GM21737 (cell line): ENCODE data around the gene FAM111B.

ENCODE experiments used
- ATAC-seq: cut with Tn5 transposase; IDR thresholded peaks from one replicate; pipeline ENCODE4 v1.9.1; 2021; ENCODE audit warnings: mild to moderate bottlenecking, moderate library complexity; ENCODE audit not compliant: unreplicated experiment

FAM111B gene

DNA sequence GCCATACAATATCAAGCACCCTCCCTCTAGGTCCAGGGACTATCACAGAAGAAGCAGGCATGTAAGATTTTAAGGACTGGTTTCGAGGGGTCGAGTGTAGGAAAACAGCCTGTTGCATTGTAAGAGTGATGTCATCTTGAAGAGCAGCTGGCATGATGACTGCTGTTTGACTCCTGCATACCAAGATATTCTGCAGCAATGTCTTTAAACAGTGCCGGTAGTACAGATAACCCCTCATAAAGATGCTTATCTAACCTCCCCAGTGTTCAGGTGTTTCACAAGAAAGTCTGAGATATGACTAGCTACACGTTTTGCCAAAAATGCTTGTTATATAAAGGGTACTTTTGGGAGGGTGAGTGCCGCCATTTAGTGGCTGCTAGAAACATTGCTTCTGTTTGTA lies 47.6 kb downstream of the FAM111B start:
- no peak for ATAC-seq

DNA sequence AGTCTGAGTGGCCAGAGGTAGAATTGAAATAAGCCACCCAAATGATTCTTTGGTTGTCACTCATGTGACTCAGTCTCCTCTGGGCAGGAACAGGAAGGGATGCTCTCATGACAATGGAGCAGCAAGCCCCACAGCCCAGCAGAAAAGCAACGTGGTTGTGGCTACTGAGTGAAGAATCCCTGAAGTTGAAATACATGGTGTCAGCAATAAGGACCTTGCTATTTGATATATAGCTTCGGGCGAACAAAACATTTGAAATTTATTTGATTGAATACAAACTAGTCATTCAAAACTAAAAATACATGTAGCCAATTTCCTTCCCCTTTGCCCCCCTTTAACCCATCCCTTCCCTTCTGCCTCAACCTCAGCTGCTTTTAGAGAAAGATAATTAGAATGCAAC lies 50.4 kb downstream of the FAM111B start:
- ATAC-seq: no peak

DNA sequence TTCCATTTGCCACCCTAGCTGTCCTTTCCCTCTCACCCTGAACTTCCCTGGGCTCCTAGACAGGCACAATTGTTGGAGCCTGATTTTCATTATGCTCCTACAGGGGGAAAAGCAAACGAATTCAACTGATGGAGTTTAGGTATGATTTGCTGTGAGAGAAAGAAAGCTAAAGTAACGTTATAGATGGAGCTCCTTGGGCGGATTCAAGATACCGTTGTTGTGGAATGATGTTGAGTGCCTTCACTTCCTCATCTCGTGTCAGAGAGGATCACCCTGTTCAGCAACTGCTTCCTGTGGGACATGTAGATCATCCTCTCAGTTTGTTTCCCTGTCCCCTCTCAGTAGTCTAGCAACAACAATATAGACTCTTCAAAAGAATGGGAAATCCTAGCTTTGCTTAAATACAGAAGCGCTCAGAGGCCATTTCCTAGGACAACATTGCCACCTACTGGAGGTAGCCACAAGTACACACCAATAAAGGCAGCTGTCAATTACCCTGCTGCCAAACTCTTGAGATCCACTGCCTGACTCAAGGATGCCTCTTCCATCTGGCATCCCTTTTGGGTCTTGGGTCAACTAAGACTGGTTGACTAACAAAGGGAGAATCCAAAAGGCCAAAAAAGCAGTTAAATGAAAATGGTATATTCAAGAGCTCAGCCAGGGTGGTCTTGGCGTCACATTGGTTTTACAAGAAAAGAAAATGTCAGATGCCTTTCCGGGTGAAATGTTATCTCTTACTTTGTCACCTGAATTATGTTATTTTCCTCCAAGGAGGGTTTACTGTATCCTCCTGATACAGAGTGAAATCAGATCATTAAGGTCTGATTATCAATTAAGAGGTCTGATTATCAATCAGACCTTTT lies 51.4 kb downstream of the FAM111B start:
- peak; percentile 82 for ATAC-seq

DNA sequence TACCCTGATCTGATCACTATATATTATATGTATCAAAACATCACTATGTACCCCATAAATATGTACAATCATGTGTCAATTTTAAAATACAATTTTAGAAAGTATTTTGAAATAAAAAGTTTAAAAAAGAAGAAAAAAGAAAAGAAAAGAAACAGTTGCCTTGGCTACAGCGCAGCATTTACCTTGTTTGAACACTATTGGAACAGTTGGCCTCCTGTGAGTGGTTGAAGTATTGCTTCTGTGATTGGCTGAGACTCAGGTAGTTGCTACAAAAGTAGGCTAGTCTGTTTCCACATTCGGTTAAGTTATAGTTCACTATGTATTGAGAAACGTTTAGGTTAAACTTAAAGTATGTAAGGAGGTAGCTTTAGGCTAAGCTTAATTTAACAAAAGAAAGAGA lies 57.0 kb downstream of the FAM111B start:
- ATAC-seq: no peak

DNA sequence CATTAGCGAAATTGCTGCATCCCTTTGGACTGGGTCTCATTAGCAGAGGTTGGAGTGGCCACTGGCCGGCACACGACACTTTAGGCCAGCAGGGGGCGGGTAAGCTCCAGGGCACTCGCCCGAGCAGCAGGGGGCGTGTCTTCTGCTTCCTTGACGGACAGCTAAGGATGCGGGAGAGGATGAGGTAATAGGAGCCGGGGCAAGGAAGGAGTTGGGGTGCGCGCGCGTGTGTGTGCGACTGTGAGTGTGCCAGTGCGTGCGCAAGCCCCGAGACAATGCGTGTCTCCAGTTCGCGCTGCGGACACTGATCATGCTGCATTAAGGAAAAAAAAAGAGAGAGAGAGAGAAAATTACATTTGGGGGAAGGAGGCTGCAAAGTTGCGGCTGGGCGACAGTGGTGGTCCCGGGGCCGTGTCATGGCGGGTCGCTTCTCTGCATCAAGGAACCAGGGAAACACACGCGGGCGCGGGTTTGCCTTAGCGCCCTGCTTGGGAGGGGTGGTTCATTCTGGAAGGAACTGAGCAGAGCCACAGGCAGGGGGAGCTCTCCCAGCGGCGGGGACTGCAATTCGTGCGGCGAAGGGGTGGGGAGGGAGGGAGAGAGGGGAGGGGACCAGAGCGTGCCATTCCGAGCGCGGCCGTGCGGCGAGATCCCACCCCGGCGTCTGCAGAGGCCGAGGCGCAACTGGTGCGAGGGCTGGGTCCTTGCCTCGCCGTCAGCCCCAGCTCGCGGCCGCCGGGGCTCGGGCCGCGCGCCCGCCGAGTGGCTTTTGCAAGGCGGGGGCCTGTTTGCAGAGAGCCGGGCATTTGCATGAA lies 64.7 kb downstream of the FAM111B start, which contains the start of gene DTX4:
DTX4 (plus strand) TSS at position 625 of the 815 bp plus-strand sequence. CDS start 464 bp downstream, outside the sequence.
- peak; percentile 76 for ATAC-seq

DNA sequence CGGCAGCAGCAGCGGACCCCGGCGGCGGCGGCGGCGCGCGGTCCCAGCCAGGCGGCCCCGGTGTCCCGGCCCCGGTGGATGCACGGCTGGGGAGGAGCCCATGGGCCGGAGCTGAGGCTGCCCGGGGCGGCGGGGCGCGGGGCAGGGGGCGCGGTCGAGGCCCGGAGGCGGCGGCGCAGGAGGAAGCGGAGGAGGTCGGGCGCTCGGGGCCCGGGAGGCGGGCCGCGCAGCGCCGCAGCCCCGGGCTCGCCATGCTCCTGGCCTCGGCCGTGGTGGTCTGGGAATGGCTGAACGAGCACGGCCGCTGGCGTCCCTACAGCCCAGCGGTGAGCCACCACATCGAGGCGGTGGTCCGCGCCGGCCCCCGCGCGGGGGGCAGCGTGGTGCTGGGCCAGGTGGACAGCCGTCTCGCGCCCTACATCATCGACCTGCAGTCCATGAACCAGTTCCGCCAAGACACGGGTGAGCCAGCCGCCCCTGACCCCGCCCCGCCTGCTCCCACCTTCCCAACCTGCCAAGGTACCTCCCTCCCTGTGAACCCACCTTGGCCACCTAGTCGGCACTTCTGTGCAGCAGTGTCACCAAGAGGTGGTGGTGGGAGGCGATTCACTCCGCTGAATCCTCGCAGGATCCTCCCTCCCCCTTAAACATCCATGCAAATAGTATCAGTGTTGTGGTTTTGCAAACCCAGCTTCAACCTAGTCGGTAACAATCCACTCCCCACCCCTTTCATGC lies 65.5 kb downstream of the FAM111B start:
- peak; percentile 24 for ATAC-seq

DNA sequence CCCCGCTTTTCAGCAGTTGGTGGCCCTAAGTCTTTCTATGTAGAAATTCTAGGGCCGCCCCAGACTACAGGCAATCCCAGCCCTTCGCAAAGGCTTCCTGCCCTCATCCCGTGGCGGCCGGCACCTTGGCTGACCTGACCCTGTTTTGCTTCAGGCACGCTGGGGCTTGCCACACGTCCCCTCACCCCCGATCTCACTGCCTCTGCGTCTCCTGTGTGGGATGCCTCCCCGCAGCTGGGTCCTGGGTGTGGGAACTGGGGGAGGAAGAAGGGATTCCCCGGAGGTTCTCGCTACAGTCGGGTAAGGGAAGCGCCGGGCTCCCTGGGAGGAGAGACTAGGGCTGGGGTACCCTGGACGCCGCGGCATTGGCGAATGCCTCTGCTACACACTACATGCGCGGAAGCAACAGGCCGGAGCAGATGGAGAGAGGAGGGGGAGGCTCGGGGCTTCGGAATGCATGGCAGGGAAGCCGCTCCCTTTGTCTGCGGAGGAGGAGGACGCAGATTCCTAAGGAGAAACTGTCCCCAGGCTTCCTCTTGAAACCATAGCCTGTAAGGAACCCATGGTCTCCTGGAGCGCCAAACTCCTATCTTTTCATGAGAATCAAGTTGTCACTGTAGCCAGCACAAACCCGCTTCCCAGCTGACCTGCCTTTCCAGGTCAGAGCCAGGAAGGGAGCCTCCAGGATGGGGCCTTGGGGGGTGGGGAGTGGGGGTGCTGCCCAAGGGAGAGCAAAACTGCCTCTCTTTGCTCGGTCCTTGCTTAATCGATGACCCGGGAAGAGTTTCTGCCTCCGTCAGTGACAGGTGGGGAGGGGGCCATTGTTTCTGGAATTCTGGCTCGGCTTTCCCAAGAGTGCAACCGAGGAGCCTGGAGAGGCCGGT lies 66.3 kb downstream of the FAM111B start:
- ATAC-seq: no peak

DNA sequence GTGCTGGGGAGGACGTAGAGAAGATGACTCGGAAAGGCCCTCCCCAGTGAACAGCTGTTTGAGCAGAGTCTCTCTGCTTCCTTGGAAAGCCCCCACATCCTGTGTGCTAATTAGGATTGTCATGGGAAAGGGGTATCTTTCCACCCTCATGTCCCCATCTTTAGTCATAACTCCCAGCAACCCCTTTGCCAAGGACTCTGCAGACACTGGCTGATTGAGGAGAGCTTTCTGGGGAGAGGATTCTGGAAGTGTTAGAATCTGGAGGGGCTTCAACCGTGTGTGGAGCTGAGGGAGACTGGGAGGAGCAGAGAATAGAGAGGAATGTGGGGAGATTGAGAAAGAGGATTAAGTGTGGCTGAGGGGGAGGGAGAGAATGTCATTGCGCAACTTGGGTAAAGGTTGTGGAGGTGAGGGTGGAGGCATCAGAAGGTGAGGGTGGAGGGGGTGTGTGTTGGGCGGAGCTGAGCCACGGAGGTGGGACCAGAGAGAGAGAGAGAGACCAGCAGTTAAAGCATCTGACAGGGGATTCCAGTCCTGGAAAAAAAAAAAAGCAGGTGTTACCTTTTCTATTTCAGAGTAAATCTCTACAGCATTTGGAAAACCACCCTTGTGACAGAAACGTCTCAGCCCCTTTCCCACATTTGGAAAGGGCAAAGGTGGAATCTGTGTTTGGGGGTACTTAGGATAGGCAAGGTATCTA lies 67.1 kb downstream of the FAM111B start:
- no peak for ATAC-seq

DNA sequence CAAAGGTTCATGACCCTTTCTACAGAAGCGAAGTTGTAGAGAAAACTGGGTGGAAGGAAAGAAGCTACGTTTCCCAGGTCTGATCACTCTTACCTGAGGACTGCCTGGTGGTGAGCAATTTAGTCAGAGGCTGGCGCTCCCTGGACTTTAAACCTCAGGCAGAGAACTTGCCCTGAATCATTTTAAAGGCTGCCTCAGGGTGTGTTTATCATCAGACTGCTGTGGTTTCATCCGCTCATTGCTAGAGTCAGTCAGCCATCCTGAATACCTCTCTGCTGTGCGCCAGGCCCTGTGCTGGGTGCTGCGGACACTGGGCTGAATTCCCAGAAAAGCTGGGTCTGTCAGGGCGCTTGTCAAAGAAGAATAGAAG lies 67.6 kb downstream of the FAM111B start:
- ATAC-seq: no peak

DNA sequence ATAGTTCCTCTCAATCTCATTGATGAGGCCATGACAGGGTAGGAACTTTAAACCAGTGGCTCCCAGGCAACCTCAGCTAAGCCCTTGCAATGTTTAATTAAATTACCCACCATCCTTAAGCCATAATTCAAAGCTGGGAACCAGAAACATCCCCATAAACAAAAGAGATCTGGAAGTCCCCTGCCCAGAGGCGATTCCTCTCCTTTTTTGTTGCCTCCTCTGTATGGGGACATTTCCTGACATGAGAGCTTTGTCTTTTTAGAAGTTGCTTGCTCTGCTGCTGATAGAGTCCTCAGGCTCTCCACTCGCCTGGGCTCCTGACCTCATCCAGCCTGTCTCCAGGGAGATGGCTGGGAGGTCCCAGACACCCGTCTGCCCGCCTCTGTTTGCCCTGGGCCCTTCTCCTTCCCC lies 68.1 kb downstream of the FAM111B start:
- ATAC-seq: no peak

DNA sequence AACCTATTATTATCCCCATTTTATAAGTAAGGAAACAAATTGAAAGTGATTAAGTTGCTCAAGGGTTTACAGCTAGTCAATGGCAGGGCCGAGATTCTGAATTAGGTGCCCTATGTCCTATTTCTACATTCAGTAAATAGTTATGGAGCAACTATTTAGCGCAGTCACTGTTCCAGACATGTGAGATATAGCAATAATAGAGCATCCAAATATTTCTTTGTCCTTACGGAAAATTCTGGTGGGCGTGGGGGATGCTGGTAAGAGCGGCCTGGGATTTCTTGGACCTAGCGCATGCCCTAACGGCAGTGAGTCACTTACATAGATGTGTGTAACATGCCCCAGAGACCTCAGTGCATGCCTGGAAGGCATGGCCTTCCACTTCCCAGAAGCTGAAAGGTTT lies 69.3 kb downstream of the FAM111B start:
- ATAC-seq: no peak
